Calu3 (cell line): Measurements from ENCODE around the gene WDR46. TPM values are rescaled to one million over a fixed set of nuclear protein-coding genes. Genes with fewer than 3 reads are reported as not detected.

ENCODE experiments used
- BruUV-seq: library from RNA; stranded (reverse); fragments of 400-500 nt; replicated peaks from 2 replicates; lab custom pipeline; 2021; lab: Mats Ljungman, UMichigan
- CTCF ChIA-PET: fragments of 300-600 bp; sonication (Branson Sonifier 250); formaldehyde crosslinking; loops from one replicate; lab custom pipeline; 2022; ENCODE audit warnings: antibody characterized with exemption; lab: Charles Lee
- DNase-seq: peaks from one replicate; pipeline ENCODE4 v3.0.0; 2022
- H3K27ac Mint-ChIP-seq: one replicate; pipeline ENCODE4 v1.8.0; 2022; ENCODE audit warnings: mixed read lengths; ENCODE audit not compliant: unreplicated experiment
- H3K27me3 Mint-ChIP-seq: one replicate; pipeline ENCODE4 v1.8.0; 2022; ENCODE audit warnings: mixed read lengths; ENCODE audit not compliant: unreplicated experiment
- H3K36me3 Mint-ChIP-seq: one replicate; pipeline ENCODE4 v1.8.0; 2022; ENCODE audit warnings: mild to moderate bottlenecking, moderate library complexity, mixed read lengths; ENCODE audit not compliant: insufficient read depth, unreplicated experiment
- H3K4me1 Mint-ChIP-seq: one replicate; pipeline ENCODE4 v1.8.0; 2022; ENCODE audit warnings: mild to moderate bottlenecking, low read depth, mixed read lengths; ENCODE audit not compliant: unreplicated experiment
- H3K4me3 Mint-ChIP-seq: one replicate; pipeline ENCODE4 v1.8.0; 2022; ENCODE audit warnings: mild to moderate bottlenecking, low read depth, moderate library complexity, mixed read lengths; ENCODE audit not compliant: unreplicated experiment
- H3K9me3 Mint-ChIP-seq: one replicate; pipeline ENCODE4 v1.8.0; 2022; ENCODE audit warnings: low read depth, mixed read lengths; ENCODE audit not compliant: unreplicated experiment
- CTCF ChIP-seq: fragments of 200-600 bp; IDR thresholded peaks from one replicate; pipeline ENCODE4 v1.8.0; 2022; ENCODE audit warnings: antibody characterized with exemption; ENCODE audit not compliant: unreplicated experiment
- intact Hi-C: fragments of 100-400 bp; cut with micrococcal nuclease; formaldehyde crosslinking; loops from one replicate; pipeline ENCODE4 v1.10.0; 2022; ENCODE audit not compliant: unreplicated experiment
- total RNA-seq: library from RNA; stranded (reverse); gene quantifications from 2 replicates; pipeline ENCODE4 v1.2.3, GENCODE V29; 2022

The WDR46 gene
- total RNA-seq, 1 experiment from 2014 or later, result 125 TPM

GRCh38 chr6:33241968-33242367, 47.1 kb downstream of the WDR46 start:
- BruUV-seq, result no TSS peak
- Mint-ChIP-seq H3K4me3 (no peak overlapping the region), H3K9me3 (no peaks in the 10 kb centered on the region), H3K27ac (no peak overlapping the region), H3K4me1 (no peaks in the 10 kb centered on the region), H3K27me3 (peaks cover 73% of the 10 kb centered on the region), H3K36me3 (no peaks in the 10 kb centered on the region)
- intact Hi-C loops, result no loop called here
- CTCF ChIA-PET, result interaction anchor here (0.6 kb wide), 1 partner anchor 67 kb away, joined by 13 read pairs; no protein-coding TSS in a partner anchor
- TF ChIP-seq CTCF, result no peak
- DNase-seq, result no peak

- Mint-ChIP-seq H3K4me3 (no peak overlapping the region), H3K27me3 (peaks cover 87% of the 10 kb centered on the region), H3K9me3 (no peaks in the 10 kb centered on the region), H3K27ac (no peak overlapping the region), H3K4me1 (no peaks in the 10 kb centered on the region), H3K36me3 (no peaks in the 10 kb centered on the region)
- BruUV-seq, result no TSS peak
- CTCF ChIA-PET, result interaction anchor here (0.6 to 2.2 kb wide), 3 partner anchors 11 to 84 kb away, joined by 3 to 7 read pairs (median 4); no protein-coding TSS in a partner anchor
- no peak for TF ChIP-seq CTCF
- DNase-seq, result no peak
- intact Hi-C loops, result no loop called here
Measured at GRCh38 chr6:33237741-33238140, 51.3 kb downstream of the WDR46 start.

- no peak for DNase-seq
- no peak for TF ChIP-seq CTCF
- CTCF ChIA-PET, result interaction anchor here (1.4 kb wide), 1 partner anchor 11 kb away, joined by 4 read pairs; no protein-coding TSS in a partner anchor
Measured at GRCh38 chr6:33236852-33237251, 52.2 kb downstream of the WDR46 start.

GRCh38 chr6:33236328-33236727, 52.7 kb downstream of the WDR46 start:
- CTCF ChIA-PET, result interaction anchor here (0.6 to 1.4 kb wide), 2 partner anchors 12 to 1347 kb away, joined by 3 to 4 read pairs; no protein-coding TSS in a partner anchor
- intact Hi-C loops, result no loop called here
- Mint-ChIP-seq H3K27ac (no peak overlapping the region), H3K36me3 (no peaks in the 10 kb centered on the region), H3K27me3 (peaks cover 87% of the 10 kb centered on the region), H3K4me1 (peaks cover 10% of the 10 kb centered on the region), H3K4me3 (no peak overlapping the region), H3K9me3 (no peaks in the 10 kb centered on the region)
- no peak for DNase-seq
- TF ChIP-seq CTCF, result no peak
- BruUV-seq, result no TSS peak

More at GRCh38 chr6:33236852-33237251, 52.2 kb downstream of the WDR46 start:
- intact Hi-C loops, result no loop called here
- Mint-ChIP-seq H3K36me3 (no peaks in the 10 kb centered on the region), H3K27ac (no peak overlapping the region), H3K4me1 (peaks cover 6% of the 10 kb centered on the region), H3K4me3 (no peak overlapping the region), H3K27me3 (peaks cover 87% of the 10 kb centered on the region), H3K9me3 (no peaks in the 10 kb centered on the region)
- no TSS peak for BruUV-seq
